ENCODE results near the gene PIK3C2G. TPM values are rescaled to one million over a fixed set of nuclear protein-coding genes. Genes with fewer than 3 reads are reported as not detected.

PIK3C2G gene
- total RNA-seq, 1 experiment from 2014 or later = not detected

DNA sequence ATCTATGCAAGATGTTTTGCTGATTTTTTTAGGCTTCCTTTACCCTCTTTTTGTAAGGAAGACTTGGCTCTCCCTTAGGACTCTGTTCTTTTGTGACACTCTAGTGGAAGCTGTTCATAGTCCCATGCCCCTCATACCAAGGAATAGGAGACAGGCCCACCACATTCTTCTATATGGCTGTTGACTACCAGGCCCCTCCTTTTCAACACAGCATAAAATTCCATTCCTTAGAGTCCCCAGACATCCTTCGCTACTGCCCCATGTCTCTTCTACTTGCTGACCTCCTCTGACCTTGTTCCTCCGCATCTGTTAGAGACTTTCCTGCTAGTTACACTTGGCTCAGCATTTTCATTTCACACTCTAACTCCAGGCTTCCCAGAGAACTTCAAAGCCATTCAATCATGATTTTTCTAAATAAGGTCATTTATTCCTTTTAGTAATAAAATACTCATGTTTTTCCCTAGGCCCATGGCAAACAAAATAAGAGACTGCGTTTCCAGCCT lies 9.7 kb downstream of the PIK3C2G start:
- DNase-seq (ENCODE audit: low spot score) = no peak
- in situ Hi-C loops (cut with HindIII; ENCODE audit: low sequenced_read_pairs) = no loop called here

GRCh38 chr12:18275981-18276380 lies 14.7 kb downstream of the PIK3C2G start:
- in situ Hi-C loops (cut with HindIII; ENCODE audit: low sequenced_read_pairs) = no loop called here
- DNase-seq (ENCODE audit: low spot score) = no peak

- DNase-seq (ENCODE audit: low spot score) = no peak
- in situ Hi-C loops (cut with HindIII; ENCODE audit: low sequenced_read_pairs) = no loop called here
These were observed 15.9 kb downstream of the PIK3C2G start for GRCh38 chr12:18277196-18277595.

- DNase-seq (ENCODE audit: low spot score) = no peak
- in situ Hi-C loops (cut with HindIII; ENCODE audit: low sequenced_read_pairs) = no loop called here
These were observed 19.4 kb downstream of the PIK3C2G start for GRCh38 chr12:18280728-18281127.

DNA sequence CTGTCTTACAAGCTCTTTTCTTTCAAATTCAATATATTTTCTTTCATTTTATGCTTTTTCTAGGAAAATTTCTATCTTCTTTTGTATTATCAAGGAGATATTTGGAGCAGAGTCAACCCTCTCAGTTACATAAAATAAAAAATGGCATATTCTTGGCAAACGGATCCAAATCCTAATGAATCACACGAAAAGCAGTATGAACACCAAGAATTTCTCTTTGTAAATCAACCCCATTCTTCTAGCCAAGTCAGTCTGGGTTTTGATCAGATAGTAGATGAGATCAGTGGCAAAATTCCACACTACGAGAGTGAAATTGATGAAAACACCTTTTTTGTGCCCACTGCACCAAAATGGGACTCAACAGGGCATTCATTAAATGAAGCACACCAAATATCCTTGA lies 20.6 kb downstream of the PIK3C2G start:
- in situ Hi-C loops (cut with HindIII; ENCODE audit: low sequenced_read_pairs) = no loop called here
- DNase-seq (ENCODE audit: low spot score) = no peak

- in situ Hi-C loops (cut with HindIII; ENCODE audit: low sequenced_read_pairs) = no loop called here
- no peak for DNase-seq (ENCODE audit: low spot score)
These were observed 22.5 kb downstream of the PIK3C2G start for GRCh38 chr12:18283831-18284230.

- DNase-seq (ENCODE audit: low spot score) = no peak
- in situ Hi-C loops (cut with HindIII; ENCODE audit: low sequenced_read_pairs) = no loop called here
These were observed 23.1 kb downstream of the PIK3C2G start for GRCh38 chr12:18284386-18284785.

GRCh38 chr12:18285161-18285560 lies 23.8 kb downstream of the PIK3C2G start:
- in situ Hi-C loops (cut with HindIII; ENCODE audit: low sequenced_read_pairs) = no loop called here

GRCh38 chr12:18290386-18290785 lies 29.1 kb downstream of the PIK3C2G start:
- DNase-seq (ENCODE audit: low spot score) = no peak
- in situ Hi-C loops (cut with HindIII; ENCODE audit: low sequenced_read_pairs) = no loop called here

More at GRCh38 chr12:18285161-18285560, 23.8 kb downstream of the PIK3C2G start:
- no peak for DNase-seq (ENCODE audit: low spot score)

GRCh38 chr12:18294889-18295288 lies 33.6 kb downstream of the PIK3C2G start:
- DNase-seq (ENCODE audit: low spot score) = no peak
- in situ Hi-C loops (cut with HindIII; ENCODE audit: low sequenced_read_pairs) = no loop called here

- in situ Hi-C loops (cut with HindIII; ENCODE audit: low sequenced_read_pairs) = no loop called here
- DNase-seq (ENCODE audit: low spot score) = no peak
These were observed 35.0 kb downstream of the PIK3C2G start for GRCh38 chr12:18296201-18296908.

- in situ Hi-C loops (cut with HindIII; ENCODE audit: low sequenced_read_pairs) = no loop called here
These were observed 35.6 kb downstream of the PIK3C2G start for GRCh38 chr12:18296909-18297280.

DNA sequence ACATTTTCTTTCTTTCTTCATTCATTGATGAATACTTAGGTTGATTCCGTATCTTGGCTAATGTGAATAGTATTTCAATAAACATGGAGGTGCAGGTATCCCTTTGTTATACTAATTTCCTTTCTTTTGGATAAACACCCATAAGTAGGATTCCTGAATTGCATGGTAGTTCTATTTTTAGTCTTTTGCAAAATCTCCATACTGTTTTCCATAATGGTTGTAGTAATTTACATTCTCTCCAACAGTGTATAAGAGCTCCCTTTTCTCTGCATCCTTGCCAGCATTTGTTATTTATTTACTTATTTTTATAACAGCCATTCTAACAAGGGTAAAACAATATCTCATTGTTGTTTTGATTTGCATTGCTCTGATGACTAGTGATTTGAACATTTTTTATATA lies 36.6 kb downstream of the PIK3C2G start:
- DNase-seq (ENCODE audit: low spot score) = no peak
- in situ Hi-C loops (cut with HindIII; ENCODE audit: low sequenced_read_pairs) = no loop called here

More at GRCh38 chr12:18296909-18297280, 35.6 kb downstream of the PIK3C2G start:
- DNase-seq (ENCODE audit: low spot score) = no peak

GRCh38 chr12:18302809-18303430 lies 41.6 kb downstream of the PIK3C2G start:
- in situ Hi-C loops (cut with HindIII; ENCODE audit: low sequenced_read_pairs) = no loop called here
- no peak for DNase-seq (ENCODE audit: low spot score)

DNA sequence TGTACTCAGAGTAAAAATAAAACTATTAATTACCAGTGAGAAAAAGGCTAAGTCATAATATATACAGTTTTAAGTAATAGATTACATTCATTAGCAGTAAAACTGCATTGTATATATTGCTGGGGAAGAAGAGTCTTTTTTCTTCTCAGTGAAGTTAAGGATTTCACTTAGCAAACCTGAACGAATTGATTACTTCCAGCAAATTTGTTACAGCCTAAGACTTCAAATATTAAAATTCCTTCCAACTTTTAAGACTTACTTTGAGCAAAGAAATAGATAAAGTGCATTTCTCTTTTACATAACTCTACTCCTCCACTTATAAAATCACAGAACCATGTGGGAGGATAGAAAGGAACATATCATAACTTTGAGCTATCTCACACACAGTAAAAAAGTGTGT lies 43.3 kb downstream of the PIK3C2G start:
- in situ Hi-C loops (cut with HindIII; ENCODE audit: low sequenced_read_pairs) = no loop called here

DNA sequence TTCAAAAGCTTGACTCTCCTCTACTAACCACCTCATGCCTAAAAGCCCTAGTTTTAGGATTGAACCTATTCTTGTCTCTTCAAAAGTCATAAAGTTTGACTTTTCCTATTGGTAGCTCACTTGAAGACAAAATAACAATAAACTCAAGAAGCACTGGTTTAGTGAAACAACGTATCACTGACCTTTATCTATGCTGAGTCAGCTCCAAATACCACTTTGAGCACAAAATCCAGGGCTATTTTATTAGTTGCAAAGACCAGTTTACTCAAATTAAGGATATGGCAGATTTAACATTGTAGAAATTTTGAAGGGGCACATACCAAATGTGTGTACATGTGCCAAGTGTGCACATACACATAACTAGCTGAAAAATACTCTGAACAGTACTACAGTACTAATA lies 45.0 kb downstream of the PIK3C2G start:
- in situ Hi-C loops (cut with HindIII; ENCODE audit: low sequenced_read_pairs) = no loop called here
- DNase-seq (ENCODE audit: low spot score) = no peak

More for the DNA sequence above, 43.3 kb downstream of the PIK3C2G start:
- DNase-seq (ENCODE audit: low spot score) = no peak

- no peak for DNase-seq (ENCODE audit: low spot score)
- in situ Hi-C loops (cut with HindIII; ENCODE audit: low sequenced_read_pairs) = no loop called here
These were observed 52.0 kb downstream of the PIK3C2G start for GRCh38 chr12:18313306-18313705.

- in situ Hi-C loops (cut with HindIII; ENCODE audit: low sequenced_read_pairs) = no loop called here
- no peak for DNase-seq (ENCODE audit: low spot score)
These were observed 58.8 kb downstream of the PIK3C2G start for GRCh38 chr12:18320036-18320617.

- DNase-seq (ENCODE audit: low spot score) = no peak
- in situ Hi-C loops (cut with HindIII; ENCODE audit: low sequenced_read_pairs) = no loop called here
These were observed 59.7 kb downstream of the PIK3C2G start for GRCh38 chr12:18320976-18321375.

- in situ Hi-C loops (cut with HindIII; ENCODE audit: low sequenced_read_pairs) = no loop called here
- DNase-seq (ENCODE audit: low spot score) = no peak
These were observed 61.8 kb downstream of the PIK3C2G start for GRCh38 chr12:18323159-18323558.
